ENCODE measurements around the gene OR2J2.
"Not testable (repeated sequence)": the region's sequence is repeated elsewhere in the genome, so short reads cannot be mapped to it uniquely, and the experiment has no call there.

The OR2J2 gene

DNA sequence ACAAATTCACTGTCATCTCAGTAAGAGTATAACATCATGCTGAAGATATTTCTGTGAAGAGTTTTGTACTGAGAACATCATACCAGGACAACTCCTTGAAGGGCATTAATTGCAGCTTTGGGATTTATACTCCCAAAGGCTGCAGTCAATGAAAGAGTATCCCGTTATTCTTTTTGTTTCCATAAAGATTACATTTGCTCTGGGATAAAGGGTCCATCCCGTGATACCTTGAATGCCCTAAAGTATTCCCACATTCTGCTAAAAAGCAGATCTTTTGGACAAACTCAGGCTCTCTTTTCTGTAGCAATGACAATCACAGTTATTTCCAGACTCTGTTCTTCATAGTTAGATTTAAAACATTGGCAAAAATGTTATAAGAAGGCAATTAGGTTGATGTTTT lies at the start of gene OR2J2:
OR2J2 (plus strand) TSS at position 301 of the 400 bp plus-strand sequence. CDS start 2,729 bp downstream, outside the sequence.
- not testable (repeated sequence) for DNase-seq

DNA sequence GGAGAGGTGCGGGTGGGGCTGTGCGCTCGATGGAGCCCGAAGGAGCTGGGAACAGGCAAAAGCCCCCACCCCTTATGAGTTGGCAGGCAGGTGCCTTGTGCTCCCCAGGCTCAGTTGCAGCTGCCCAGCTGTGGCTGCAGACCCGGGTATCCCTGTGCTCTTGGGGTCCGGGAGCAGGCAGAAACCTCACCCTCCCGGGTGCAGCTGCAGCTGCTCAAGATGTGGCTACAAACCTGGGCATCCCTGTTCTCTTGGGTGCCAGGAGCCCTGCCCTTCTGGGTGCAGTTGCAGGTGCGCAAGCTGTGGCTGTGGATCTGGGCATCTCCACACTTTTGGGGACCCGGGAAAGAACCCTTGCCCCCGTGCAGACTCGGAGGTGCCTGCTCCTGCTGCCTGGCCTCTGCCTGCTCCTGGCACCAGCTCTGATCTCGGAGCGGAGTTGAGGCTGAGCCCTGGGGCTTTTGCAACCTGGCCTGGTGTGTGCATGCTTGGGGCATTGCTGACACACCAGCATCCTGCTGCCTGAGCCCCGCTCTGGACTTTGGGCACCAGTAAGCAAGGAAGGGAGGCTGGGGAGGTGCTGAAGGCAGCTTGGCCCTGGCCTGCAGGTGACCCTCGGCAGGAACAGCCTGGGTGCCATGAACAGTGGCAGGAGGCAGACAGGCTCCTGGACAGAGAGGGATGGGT lies 41.2 kb upstream of the OR2J2 start:
- DNase-seq: no peak

DNA sequence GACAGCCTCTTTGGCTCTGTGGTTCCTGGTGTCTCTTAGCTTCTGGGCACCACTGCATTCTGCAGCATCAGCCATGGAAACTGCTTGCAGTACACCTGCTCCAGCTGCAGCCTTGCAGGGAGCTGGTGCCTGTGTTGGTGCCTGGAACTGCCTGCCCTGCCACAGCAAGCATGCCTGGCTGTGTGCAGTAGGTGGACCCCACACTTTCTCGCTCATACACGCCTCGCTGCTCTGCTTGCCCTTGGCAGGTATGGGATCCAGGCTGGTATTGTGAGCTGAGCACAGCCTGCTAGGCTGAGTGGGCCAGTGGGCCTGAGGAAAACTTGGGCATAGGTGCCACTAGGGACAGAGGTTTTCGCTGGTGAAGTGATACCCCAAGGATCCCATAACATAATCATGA lies 40.1 kb upstream of the OR2J2 start:
- no peak for DNase-seq

DNA sequence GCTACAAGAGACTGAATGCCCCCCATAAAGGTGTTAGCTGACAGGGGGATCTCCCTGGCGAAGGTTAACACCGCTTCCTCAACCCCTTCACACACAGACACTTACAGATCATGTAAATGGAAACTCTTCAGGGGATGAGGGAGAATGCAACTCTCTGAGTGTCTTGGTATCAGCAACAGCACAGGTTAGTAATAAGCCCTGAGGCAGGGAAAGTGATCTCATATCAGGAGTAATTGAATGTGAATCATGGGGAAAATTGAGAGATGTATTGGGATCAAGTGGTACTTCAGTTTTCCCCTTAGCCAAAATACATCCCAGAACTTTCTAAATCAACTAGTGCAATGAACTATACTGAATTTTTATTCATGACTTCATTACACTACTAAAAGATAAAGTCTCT lies 39.0 kb upstream of the OR2J2 start:
- no peak for DNase-seq

DNA sequence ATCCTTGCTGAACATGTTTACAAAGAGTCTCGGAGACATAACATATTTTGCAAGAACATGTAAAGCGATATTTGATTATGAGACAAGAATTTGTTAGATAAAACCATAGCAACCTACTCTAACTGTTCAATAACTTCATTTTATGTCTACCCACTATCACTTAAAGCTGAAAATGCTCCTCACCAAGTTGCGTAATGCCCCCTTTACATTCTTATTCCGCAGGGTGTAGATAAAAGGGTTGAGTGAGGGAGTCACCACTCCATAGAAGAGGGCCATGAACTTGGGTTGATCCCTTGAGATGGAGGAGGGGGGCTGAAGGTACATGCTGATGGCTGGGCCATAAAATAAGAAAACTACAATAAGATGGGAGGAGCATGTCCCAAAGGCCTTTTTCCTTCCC lies 33.0 kb upstream of the OR2J2 start:
- DNase-seq: no peak

DNA sequence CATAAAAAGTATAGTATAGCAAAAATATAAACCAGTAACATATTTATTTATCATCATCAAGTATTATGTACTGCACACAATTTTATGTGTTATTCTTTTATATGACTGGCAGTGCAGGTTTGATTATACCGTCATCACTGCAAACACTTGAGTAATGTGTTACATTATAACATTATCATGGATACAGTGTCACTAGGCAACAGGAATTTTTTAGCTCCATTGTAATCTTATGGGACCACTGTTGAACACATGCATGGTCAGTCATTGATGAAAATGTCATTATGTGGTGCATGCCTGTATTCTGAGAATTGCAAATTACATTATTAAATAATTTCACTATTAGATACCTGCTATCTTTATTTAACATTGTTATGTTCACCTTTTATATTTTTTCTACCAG lies 29.1 kb upstream of the OR2J2 start:
- no peak for DNase-seq

DNA sequence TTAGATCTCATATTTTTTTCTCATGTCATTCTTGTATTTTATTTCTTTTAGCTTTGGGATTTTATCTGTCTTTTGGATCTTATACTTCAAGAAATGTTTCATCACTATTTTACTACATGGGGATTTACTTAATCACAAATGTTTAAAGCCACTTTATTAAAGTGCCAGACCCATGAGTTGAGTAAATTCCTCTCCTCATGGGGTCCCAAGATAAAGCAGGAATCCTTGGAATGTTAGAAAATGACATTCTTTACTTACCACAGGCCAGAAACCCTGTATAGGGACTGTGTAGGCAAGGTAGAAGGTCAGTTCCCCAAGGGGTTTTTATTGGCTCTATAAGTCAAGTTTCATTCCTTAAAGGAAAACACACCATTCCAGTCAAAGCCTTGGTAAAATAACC lies 28.4 kb upstream of the OR2J2 start:
- no peak for DNase-seq

DNA sequence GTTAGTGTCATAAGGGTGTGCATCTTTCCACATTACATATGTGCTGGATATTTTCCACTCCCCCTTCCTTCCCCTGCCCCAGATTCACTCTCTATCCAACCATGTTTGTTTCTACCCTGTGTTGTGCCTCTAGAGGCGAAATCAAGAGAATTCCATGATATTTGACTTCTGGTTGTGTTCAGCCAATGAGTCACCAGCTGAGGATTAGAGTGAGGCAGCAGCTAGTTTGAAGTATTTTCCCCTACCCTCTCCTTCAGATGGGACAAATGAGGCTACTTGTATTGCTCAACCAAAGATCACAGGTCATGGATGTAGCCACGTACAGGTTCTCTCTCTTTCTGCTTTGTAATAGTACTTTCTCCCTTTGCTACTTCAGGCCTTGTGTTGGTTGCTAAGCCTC lies 24.5 kb upstream of the OR2J2 start:
- DNase-seq: no peak

DNA sequence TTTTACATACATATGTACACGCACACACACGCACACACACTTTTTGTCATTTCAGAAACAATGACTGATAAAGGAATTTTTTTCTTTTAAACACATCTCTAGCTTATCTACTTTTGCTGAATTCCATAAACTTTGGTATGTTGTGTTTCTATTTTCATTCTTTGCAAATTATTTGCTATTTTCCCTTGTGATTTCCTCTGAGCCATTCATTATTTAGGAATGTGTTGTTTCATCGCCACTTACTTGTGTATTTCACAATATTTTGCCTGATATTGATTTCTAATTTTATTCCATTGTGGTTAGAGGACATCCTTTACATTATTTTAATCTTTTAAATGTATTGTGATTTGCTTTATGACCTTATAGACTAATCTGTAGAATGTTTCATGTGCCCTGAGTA lies 23.6 kb upstream of the OR2J2 start:
- no peak for DNase-seq

DNA sequence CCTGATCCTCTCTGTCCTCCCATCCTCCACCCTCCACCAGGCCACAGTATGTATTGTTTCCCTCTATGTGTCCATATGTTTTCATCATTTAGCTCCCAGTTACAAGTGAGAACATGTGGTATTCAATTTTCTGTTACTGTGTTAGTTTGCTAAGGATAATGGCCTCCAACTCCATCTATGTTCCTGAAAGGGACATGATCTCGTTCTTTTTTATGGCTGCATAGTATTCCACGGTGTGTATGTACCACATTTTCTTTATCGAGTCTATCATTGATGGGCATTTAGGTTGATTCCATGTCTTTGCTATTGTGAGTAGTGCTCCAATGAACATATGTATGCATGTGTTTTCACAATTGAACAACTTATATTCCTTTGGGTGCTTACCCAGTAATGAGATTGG lies 21.3 kb upstream of the OR2J2 start:
- not testable (repeated sequence) for DNase-seq

DNA sequence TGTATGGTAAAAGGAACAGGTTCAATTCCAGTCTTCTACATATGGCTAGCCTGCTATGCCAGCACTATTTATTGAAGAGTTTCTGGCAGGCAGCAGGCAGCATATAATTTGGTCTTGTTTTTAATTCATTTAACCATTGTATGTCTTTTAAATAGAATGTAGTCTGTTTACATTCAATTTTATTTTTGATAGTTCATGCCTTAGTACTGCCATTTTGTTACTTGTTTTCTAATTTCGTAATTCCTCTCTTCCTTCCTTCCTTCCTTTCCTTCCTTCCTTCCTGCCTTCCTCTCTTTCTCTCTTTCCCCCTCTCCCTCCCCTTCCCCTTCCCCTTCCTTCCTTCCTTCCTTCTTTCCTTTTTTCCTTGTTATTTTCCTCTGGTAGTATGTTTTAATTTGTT lies 17.6 kb upstream of the OR2J2 start:
- no peak for DNase-seq

DNA sequence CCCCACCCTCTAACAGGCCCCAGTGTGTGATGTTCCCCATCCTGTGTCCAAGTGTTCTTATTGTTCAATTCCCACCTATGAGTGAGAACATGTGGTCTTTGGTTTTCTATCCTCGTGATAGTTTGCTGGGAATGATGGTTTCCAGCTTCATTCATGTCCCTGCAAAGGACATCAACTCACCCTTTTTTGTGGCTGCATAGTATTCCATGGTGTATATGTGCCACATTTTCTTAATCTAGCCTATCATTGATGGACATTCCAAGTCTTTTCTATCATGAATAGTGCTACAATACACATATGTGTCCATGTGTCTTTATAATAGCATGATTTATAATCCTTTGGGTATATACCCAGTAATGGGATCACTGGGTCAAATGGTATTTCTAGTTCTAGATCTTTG lies 15.5 kb upstream of the OR2J2 start:
- not testable (repeated sequence) for DNase-seq

DNA sequence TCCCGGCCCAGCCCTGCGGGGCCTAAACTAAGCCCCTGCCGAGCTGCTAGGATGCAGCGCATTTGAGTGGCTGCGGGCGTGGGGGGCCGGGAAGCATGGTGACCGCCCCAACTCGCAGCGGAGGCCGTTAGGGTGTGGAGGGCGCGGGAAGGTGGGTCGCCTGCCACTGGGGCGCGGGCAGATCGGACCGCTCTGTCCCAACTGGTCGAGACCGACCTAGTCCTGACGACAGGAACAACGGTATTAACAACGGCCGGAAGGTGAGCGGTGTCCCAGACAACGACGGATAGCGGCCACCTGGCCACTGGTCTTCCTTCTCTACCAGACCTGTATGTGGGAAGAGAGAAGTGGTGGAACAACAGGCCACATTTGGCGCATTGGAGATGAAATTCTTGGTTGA lies 10.8 kb upstream of the OR2J2 start:
- DNase-seq: not testable (repeated sequence)

DNA sequence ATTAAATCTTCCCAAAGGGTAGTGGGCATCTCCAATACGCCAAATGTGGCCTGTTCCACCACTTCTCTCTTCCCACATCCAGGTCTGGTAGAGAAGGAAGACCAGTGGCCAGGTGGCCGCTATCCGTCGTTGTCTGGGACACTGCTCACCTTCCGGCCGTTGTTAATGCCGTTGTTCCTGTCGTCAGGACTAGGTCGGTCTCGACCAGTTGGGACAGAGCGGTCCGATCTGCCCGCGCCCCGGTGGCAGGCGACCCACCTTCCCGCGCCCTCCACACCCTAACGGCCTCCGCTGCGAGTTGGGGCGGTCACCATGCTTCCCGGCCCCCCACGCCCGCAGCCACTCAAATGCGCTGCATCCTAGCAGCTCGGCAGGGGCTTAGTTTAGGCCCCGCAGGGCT lies 5.1 kb upstream of the OR2J2 start:
- DNase-seq: not testable (repeated sequence)

DNA sequence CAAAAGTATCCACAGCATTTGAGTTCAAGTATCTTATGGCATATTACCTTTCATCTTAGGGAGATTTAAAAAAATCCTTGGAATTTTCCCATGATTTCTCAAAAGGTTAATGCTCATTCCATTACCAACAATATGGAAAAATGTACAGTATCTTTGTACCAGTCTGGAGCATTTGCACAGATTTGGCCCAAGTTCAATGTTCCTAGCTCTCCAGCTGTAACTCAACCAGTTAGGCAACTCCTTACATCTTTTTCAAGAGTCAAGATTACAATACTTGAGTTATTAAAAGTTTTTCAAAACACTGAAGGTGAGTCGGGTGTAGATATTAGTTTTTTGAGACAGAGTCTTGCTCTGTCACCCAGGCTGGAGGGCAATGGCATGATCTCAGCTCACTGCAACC lies 1.0 kb downstream of the OR2J2 start:
- DNase-seq: no peak

DNA sequence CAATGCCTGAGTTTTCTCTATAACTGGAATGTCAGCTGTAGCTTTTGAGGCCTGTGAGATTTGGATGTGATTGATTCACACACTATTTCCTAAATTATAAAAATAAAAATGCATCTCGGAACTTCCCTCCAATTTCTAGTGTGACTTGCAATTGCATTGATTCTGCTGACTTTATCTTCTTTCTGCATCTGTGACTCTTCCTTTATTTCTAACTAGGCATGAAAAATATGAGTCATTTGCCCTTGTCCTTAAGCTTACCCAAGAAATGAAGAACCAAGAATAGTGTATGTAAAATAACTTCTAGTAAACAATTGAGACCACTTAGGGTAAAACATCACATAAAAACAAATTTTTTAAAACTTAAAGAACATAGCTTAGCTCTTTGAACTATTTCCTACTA lies 12.9 kb downstream of the OR2J2 start:
- DNase-seq: no peak

DNA sequence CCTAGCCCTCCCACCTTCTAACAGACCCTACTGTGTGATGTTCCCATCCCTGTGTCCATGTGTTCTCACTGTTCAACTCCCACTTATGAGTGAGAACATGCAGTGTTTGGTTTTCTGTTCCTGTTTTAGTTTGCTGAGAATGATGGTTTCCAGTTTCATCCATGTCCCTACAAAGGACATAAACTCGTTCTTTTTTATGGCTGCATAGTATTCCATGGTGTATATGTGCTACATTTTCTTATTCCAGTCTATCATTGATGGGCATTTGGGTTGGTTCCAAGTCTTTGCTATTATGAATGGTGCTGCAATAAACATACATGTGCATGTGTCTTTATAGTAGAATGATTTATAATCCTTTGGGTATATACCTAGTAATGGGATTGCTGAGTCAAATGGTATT lies 18.0 kb downstream of the OR2J2 start:
- DNase-seq: not testable (repeated sequence)

DNA sequence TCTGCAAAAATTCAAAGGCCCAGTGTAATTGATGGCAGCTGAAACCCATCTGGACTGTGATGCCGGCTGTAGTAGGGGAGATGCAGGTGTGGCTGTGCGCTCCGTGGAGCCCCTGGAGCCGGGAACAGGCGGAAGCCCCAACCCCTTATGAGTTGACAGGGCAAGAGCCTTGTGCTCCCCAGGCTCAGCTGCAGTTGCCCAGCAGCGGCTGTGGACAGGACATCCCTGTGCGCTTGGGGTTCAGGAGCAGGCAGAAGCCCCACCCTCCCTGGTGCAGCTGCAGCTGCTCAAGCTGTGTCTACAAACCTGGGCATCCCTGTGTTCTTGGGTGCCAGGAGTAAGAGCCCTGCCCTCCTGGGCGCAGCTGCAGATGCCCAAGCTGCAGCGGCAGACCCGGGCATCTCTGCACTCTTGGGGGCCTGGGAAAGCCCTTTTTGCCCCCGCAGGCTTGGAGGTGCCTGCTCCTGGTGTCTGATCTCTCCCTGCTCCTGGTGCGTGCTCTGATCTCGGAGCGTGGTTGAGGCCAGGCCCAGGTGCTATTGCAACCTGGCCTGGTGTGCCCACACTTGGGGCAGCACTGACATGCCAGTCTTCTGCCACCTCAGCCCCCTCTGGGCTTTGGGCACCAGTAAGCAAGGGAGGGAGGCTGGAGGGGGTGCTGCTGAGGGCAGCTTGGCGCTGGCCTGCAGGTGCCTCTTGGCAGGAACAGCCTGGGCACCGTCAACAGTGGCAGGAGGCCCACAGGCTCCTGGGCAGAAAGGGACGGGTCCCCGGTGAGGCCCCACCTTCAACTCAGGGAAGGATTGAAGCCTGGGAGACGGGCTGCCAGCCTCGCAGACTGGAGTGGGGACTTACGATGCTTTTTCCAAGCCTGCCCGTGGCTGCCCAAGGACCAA lies 30.3 kb downstream of the OR2J2 start:
- DNase-seq: no peak

DNA sequence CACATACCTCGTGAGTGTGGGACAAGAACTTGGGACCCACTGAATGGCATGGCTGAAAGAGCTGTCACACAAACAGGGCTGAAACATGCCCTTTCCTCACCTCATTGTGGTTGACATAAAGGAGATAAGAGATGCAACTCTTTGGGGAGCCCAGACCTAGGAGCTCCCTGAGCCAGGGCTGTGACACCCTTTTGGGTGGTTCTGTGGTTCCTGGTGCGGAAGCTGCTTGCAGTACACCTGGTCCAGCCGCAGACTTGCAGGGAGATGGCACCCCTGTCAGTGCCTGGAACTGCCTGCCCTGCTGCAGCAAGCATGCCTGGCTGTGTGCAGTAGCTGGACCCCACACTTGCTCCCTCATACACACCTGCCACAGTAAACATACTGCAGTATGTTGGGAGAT lies 31.3 kb downstream of the OR2J2 start:
- DNase-seq: no peak

DNA sequence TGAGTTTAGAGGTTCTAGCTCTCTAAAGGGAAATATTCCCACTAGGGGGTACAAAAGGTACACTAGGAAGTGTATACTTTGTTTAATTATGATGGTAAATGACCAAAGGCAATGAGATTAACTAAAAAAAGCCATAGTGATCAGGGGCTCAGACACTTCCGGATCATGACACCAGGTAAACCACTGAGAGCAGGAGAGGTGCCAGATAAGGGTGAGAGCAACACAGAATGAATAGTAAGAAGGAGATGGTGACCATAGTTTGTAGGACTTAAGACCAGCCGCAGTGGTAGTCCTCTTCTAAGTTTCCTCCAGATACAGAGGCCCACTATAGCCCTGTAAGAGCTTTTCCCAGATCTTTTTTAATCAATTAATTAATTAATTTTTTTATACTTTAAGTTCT lies 40.8 kb downstream of the OR2J2 start:
- DNase-seq: no peak

DNA sequence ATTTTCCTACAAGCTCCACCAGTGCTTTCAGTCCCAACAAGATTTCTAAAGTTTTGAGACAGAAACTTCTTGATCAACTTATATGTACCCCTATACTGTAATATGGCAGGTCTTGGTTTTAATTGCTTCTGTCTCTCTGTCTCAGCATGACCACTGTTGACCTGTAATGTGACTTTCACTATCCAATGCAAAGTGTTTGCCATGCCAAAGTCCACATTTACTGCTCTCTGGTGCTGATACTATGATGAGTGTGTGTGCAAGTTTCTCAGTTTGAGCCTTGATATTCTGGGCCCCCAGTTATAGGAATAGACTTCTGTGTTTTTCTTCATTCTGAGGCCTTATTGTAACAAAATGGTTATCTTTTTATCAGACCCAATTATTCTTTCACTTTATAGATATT lies 45.8 kb downstream of the OR2J2 start:
- DNase-seq: no peak

DNA sequence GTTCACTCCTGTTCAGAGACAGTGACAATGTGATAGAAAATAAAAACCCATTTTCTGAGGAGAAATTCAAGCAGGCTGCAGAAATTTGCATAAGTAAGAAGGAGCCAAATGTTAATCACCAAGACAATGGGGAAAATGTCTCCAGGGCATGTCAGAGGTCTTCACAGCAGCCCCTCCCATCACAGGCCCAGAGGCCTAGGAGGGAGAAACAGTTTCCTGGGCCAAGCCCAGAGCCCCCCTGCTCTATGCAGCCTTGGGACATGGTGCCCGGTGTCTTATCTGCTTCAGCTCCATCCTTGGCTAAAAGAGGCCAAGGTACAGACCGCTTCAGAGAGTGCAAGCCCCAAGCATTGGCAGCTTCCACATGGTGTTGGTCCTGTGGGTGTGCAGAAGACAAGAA lies 46.5 kb downstream of the OR2J2 start:
- not testable (repeated sequence) for DNase-seq

DNA sequence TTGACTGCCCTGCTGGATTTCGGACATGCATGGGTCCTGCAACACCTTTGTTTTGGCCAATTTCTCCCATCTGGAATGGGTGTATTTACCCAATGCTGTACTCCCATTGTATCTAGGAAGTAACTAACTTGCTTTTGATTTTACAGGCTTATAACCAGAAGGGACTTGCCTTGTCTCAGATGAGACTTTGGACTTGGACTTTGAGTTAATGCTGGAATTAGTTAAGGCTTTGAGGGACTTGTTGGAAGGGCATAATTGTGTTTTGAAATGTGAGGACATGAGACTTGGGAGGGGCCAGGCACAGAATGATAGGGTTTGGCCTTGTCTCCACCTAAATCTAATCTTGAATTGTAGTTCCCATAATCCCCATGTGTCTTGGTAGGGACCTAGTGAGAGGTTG lies 47.3 kb downstream of the OR2J2 start:
- not testable (repeated sequence) for DNase-seq

All from activated naive CD4-positive, alpha-beta T cell (primary cell).